IMR-90 (cell line): ENCODE data around the gene OR2G6. TPM values are rescaled to one million over a fixed set of nuclear protein-coding genes. Genes with fewer than 3 reads are reported as not detected.
"Not testable (repeated sequence)": the region's sequence is repeated elsewhere in the genome, so short reads cannot be mapped to it uniquely, and the experiment has no call there.

Experiments used
- ATAC-seq: fragments of 200-7000 bp; cut with Tn5 transposase; 2 replicates; pipeline ENCODE4 v1.9.1; 2020; ENCODE audit warnings: low read depth, mild to moderate bottlenecking, moderate library complexity
- BruUV-seq: library from RNA; stranded (reverse); fragments of 400-500 nt; replicated peaks from 2 replicates; lab custom pipeline; 2021; lab: Mats Ljungman, UMichigan
- CTCF ChIA-PET: fragments of 300-600 bp; formaldehyde crosslinking; extraction: SDS; loops from one replicate; lab custom pipeline; 2021; ENCODE audit warnings: antibody characterized with exemption; lab: Yijun Ruan, JAX
- POLR2A ChIA-PET: fragments of 300-600 bp; sonication (Branson Sonifier 250); formaldehyde crosslinking; loops from one replicate; lab custom pipeline; 2022; ENCODE audit warnings: antibody characterized with exemption; ENCODE audit not compliant: unreplicated experiment; lab: Charles Lee
- DNase-seq: peaks from one replicate; pipeline ENCODE4 v3.0.0; 2013
- H2AFZ ChIP-seq: replicated peaks from 2 replicates; pipeline ENCODE3; 2013; ENCODE audit warnings: low read length, mild to moderate bottlenecking; ENCODE audit not compliant: poor library complexity
- H2AK5ac ChIP-seq: 2 replicates; pipeline ENCODE4 v1.6.1; 2013; ENCODE audit warnings: low read depth, low read length, inconsistent platforms
- H2AK9ac ChIP-seq: replicated peaks from 2 replicates; pipeline ENCODE3; 2013; ENCODE audit warnings: mild to moderate bottlenecking, low read depth, low read length, moderate library complexity; ENCODE audit not compliant: poor library complexity
- H2BK120ac ChIP-seq: 2 replicates; pipeline ENCODE4 v1.6.1; 2013; ENCODE audit warnings: low read depth, low read length, inconsistent platforms
- H2BK15ac ChIP-seq: 3 replicates; pipeline ENCODE4 v1.6.1; 2013; ENCODE audit warnings: low read depth, low read length, inconsistent platforms
- H2BK20ac ChIP-seq: 2 replicates; pipeline ENCODE4 v1.6.1; 2013; ENCODE audit warnings: low read depth, mild to moderate bottlenecking, inconsistent platforms, low read length, moderate library complexity
- H2BK5ac ChIP-seq: 2 replicates; pipeline ENCODE4 v1.6.1; 2013; ENCODE audit warnings: mild to moderate bottlenecking, low read depth, low read length, inconsistent platforms; ENCODE audit not compliant: poor library complexity, severe bottlenecking
- H3K14ac ChIP-seq: replicated peaks from 2 replicates; pipeline ENCODE4 v1.6.1; 2013; ENCODE audit warnings: low read depth, low read length, inconsistent platforms
- H3K18ac ChIP-seq: 2 replicates; pipeline ENCODE4 v1.6.1; 2013; ENCODE audit warnings: low read depth, low read length, control low read depth
- H3K23ac ChIP-seq: 2 replicates; pipeline ENCODE4 v1.6.1; 2013; ENCODE audit warnings: low read depth, low read length, inconsistent platforms
- H3K27ac ChIP-seq: 2 replicates; pipeline ENCODE4 v1.5.1; 2013; ENCODE audit warnings: mild to moderate bottlenecking, control low read depth, low read length; ENCODE audit not compliant: insufficient read depth
- H3K27me3 ChIP-seq: 2 replicates; pipeline ENCODE4 v1.6.1; 2013; ENCODE audit warnings: low read length; ENCODE audit not compliant: control insufficient read depth, insufficient read depth
- H3K36me3 ChIP-seq: 2 replicates; pipeline ENCODE4 v1.6.1; 2013; ENCODE audit warnings: low read length, mixed read lengths; ENCODE audit not compliant: control insufficient read depth, insufficient read depth
- H3K4ac ChIP-seq: 2 replicates; pipeline ENCODE4 v1.6.1; 2013; ENCODE audit warnings: low read depth, low read length, inconsistent platforms
- H3K4me1 ChIP-seq: 2 replicates; pipeline ENCODE4 v1.6.1; 2013; ENCODE audit warnings: low read length, mixed read lengths; ENCODE audit not compliant: control insufficient read depth, insufficient read depth
- H3K4me2 ChIP-seq: 2 replicates; pipeline ENCODE4 v1.6.1; 2013; ENCODE audit warnings: low read depth, mild to moderate bottlenecking, control low read depth, low read length, moderate library complexity
- H3K4me3 ChIP-seq: 2 replicates; pipeline ENCODE4 v1.5.1; 2013; ENCODE audit warnings: low read depth, mild to moderate bottlenecking, control low read depth, low read length, moderate library complexity; ENCODE audit not compliant: insufficient read depth
- H3K56ac ChIP-seq: 2 replicates; pipeline ENCODE4 v1.6.1; 2013; ENCODE audit warnings: low read length, inconsistent platforms; ENCODE audit not compliant: insufficient read depth; ENCODE audit errors: extremely low read depth
- H3K79me1 ChIP-seq, 2 experiments: 2 replicates each; pipeline ENCODE4 v1.6.1; 2013; ENCODE audit warnings: low read length in 2 of 2, inconsistent platforms in 1 of 2, low read depth in 1 of 2
- H3K9ac ChIP-seq: 2 replicates; pipeline ENCODE4 v1.6.1; 2013; ENCODE audit warnings: low read depth, low read length, control low read depth
- H3K9me1 ChIP-seq: 2 replicates; pipeline ENCODE4 v1.6.1; 2013; ENCODE audit warnings: low read length, inconsistent platforms; ENCODE audit not compliant: insufficient read depth
- H3K9me3 ChIP-seq: 2 replicates; pipeline ENCODE4 v1.6.1; 2013; ENCODE audit warnings: low read length; ENCODE audit not compliant: control insufficient read depth, insufficient read depth
- H4K20me1 ChIP-seq: 2 replicates; pipeline ENCODE4 v1.6.1; 2013; ENCODE audit warnings: low read length, inconsistent platforms; ENCODE audit not compliant: insufficient read depth
- H4K5ac ChIP-seq: 2 replicates; pipeline ENCODE4 v1.6.1; 2013; ENCODE audit warnings: mild to moderate bottlenecking, low read depth, low read length, control low read depth
- H4K8ac ChIP-seq, 2 experiments: 2 replicates each; pipeline ENCODE4 v1.6.1; 2013; ENCODE audit warnings: low read depth in 2 of 2, low read length in 2 of 2, control low read depth in 1 of 2, inconsistent platforms in 1 of 2
- H4K91ac ChIP-seq: 2 replicates; pipeline ENCODE4 v1.6.1; 2013; ENCODE audit warnings: low read depth, low read length, inconsistent platforms; ENCODE audit not compliant: insufficient read depth
- WGBS, 2 experiments: methylation state at CpG; one replicate each; pipeline versions ENCODE4 v1.1.5 to v1.1.7; 2013; ENCODE audit warnings: missing lambda C conversion rate in 2 of 2; ENCODE audit not compliant: insufficient read length in 1 of 2; ENCODE audit errors: extremely low coverage in 2 of 2; 5-methylcytosine and 5-hydroxymethylcytosine counted together
- dilution Hi-C: fragments of 300-500 bp; cut with HindIII; formaldehyde crosslinking; loops from one replicate; pipeline ENCODE4 v1.14.3; 2018; ENCODE audit warnings: low sequenced_read_pairs; ENCODE audit not compliant: unreplicated experiment
- in situ Hi-C: fragments of 300-500 bp; cut with MboI; formaldehyde crosslinking; loops from 3 replicates; pipeline ENCODE4 v1.14.3; 2019; ENCODE audit warnings: low sequenced_read_pairs, inconsistent platforms, mixed read lengths
- intact Hi-C: fragments of 100-400 bp; cut with micrococcal nuclease; formaldehyde crosslinking; loops from 2 replicates; pipeline ENCODE4 v1.10.0; 2022
- polyA plus RNA-seq, 3 experiments: library from polyadenylated mRNA; depleted of rRNA; stranded (reverse); fragments of >200 nt; gene quantifications; 2 replicates each; pipeline ENCODE4 v1.2.3, GENCODE V29; 2012; ENCODE audit warnings: low replicate concordance in 1 of 3
- total RNA-seq: library from RNA; depleted of rRNA; stranded (reverse); fragments of >200 nt; gene quantifications from 2 replicates; pipeline ENCODE4 v1.2.3, GENCODE V29; 2012

OR2G6 gene
- total and polyA plus RNA-seq, 2 of the 4 experiments (the other 2 are of a cell fraction) = not detected

DNA sequence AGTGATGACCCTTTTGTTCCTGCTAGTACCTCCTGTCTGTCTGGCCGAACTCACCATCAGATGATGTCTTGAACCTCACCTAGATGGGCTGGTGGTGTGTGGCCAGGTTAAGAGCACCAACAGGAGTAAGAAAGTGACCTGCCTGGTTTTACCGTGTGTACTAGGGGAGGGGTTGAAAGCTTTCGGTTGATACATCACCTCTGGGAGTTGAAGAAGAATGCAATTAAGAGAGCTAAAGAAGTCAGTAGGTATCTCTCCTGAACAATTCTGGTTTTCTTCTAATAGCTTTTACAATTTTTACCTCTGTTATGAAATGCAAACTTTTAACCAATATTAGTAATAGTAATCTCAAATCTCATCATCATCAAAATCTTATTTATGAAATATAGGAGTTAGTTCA is 54.8 kb downstream of the OR2G6 start, which contains the start of gene OR2T29:
TSS of gene OR2T29 (minus strand) at position 101 of the 400 bp plus-strand sequence. CDS start 3,281 bp downstream, outside the sequence.
- H4K5ac ChIP-seq, H4K91ac ChIP-seq, H3K9ac ChIP-seq, H4K8ac ChIP-seq, intact Hi-C loops, H3K9me3 ChIP-seq, H2AK5ac ChIP-seq, H3K4me3 ChIP-seq, H3K4ac ChIP-seq, ATAC-seq, H2AK9ac ChIP-seq, H3K36me3 ChIP-seq, H3K4me2 ChIP-seq, H3K79me1 ChIP-seq, dilution Hi-C loops, H3K27me3 ChIP-seq, H2AFZ ChIP-seq, H4K20me1 ChIP-seq, in situ Hi-C loops, H3K56ac ChIP-seq, H3K14ac ChIP-seq, H2BK120ac ChIP-seq, H3K4me1 ChIP-seq, H3K23ac ChIP-seq, H3K9me1 ChIP-seq, DNase-seq, H2BK15ac ChIP-seq, BruUV-seq, H2BK5ac ChIP-seq, H3K27ac ChIP-seq, POLR2A ChIA-PET, H2BK20ac ChIP-seq, H3K18ac ChIP-seq, CTCF ChIA-PET: not testable (repeated sequence)
- no CpG with 5 or more reads among the region's 3 CpGs for WGBS, 2 experiments

- H3K9me3 ChIP-seq, BruUV-seq, H2AFZ ChIP-seq, CTCF ChIA-PET, H2BK20ac ChIP-seq, in situ Hi-C loops, dilution Hi-C loops, H2BK5ac ChIP-seq, H2BK15ac ChIP-seq, ATAC-seq, H4K20me1 ChIP-seq, DNase-seq, H4K5ac ChIP-seq, H3K27ac ChIP-seq, H3K56ac ChIP-seq, H3K14ac ChIP-seq, H4K91ac ChIP-seq, H3K4me1 ChIP-seq, H3K36me3 ChIP-seq, H2AK5ac ChIP-seq, H3K27me3 ChIP-seq, H4K8ac ChIP-seq, H2AK9ac ChIP-seq, H3K9ac ChIP-seq, H3K4ac ChIP-seq, H3K4me3 ChIP-seq, H3K4me2 ChIP-seq, POLR2A ChIA-PET, intact Hi-C loops, H3K79me1 ChIP-seq, H3K23ac ChIP-seq, H3K9me1 ChIP-seq, H3K18ac ChIP-seq, H2BK120ac ChIP-seq: not testable (repeated sequence)
- 64% methylated on average over 3 of the region's 11 CpGs; no CpG with 5 or more reads in 1 of the 2 experiments for WGBS, 2 experiments
Measured at GRCh38 chr1:248565530-248566373, 57.9 kb downstream of the OR2G6 start.
